HL-60/S4 treated with phorbol 12-myristate 13-acetate at 8.2 ng/mL for 4 days and 3 days (cell line): ENCODE data around the gene RAPGEF2.
"Not testable (repeated sequence)": the region's sequence is repeated elsewhere in the genome, so short reads cannot be mapped to it uniquely, and the experiment has no call there.

Experiments
- in situ Hi-C: fragments of 300-500 bp; cut with MboI; formaldehyde crosslinking; loops from 2 replicates; pipeline ENCODE4 v1.15.0; 2022; ENCODE audit warnings: low sequenced_read_pairs

RAPGEF2 gene

GRCh38 chr4:159097144-159097543 lies 5.7 kb upstream of the RAPGEF2 start:
- in situ Hi-C loops = no loop called here

GRCh38 chr4:159097785-159098184 lies 5.1 kb upstream of the RAPGEF2 start:
- in situ Hi-C loops = no loop called here

GRCh38 chr4:159098482-159099127 lies 4.3 kb upstream of the RAPGEF2 start:
- in situ Hi-C loops = no loop called here

- in situ Hi-C loops = no loop called here
Measured at GRCh38 chr4:159101988-159102621, 774 bp upstream of the RAPGEF2 start.

GRCh38 chr4:159103384-159103990 lies 608 bp downstream of the RAPGEF2 start:
- in situ Hi-C loops = no loop called here

GRCh38 chr4:159104694-159105414 lies 2.0 kb downstream of the RAPGEF2 start:
- in situ Hi-C loops = no loop called here

- in situ Hi-C loops = no loop called here
Measured at GRCh38 chr4:159105761-159106243, 2.9 kb downstream of the RAPGEF2 start.

GRCh38 chr4:159106636-159107035 lies 3.8 kb downstream of the RAPGEF2 start:
- in situ Hi-C loops = no loop called here

GRCh38 chr4:159107203-159107925 lies 4.5 kb downstream of the RAPGEF2 start:
- in situ Hi-C loops = no loop called here

- in situ Hi-C loops = no loop called here
Measured at GRCh38 chr4:159108124-159108523, 5.2 kb downstream of the RAPGEF2 start.

- in situ Hi-C loops = no loop called here
Measured at GRCh38 chr4:159110961-159111360, 8.1 kb downstream of the RAPGEF2 start.

- in situ Hi-C loops = no loop called here
Measured at GRCh38 chr4:159111416-159111815, 8.5 kb downstream of the RAPGEF2 start.

- in situ Hi-C loops = not testable (repeated sequence)
Measured at GRCh38 chr4:159113366-159113765, 10.5 kb downstream of the RAPGEF2 start.

- in situ Hi-C loops = not testable (repeated sequence)
Measured at GRCh38 chr4:159116098-159116497, 13.2 kb downstream of the RAPGEF2 start.

- in situ Hi-C loops = not testable (repeated sequence)
Measured at GRCh38 chr4:159116693-159117092, 13.8 kb downstream of the RAPGEF2 start.

- in situ Hi-C loops = no loop called here
Measured at GRCh38 chr4:159117564-159117963, 14.7 kb downstream of the RAPGEF2 start.

GRCh38 chr4:159117968-159118367 lies 15.1 kb downstream of the RAPGEF2 start:
- in situ Hi-C loops = no loop called here

GRCh38 chr4:159121371-159121770 lies 18.5 kb downstream of the RAPGEF2 start:
- in situ Hi-C loops = no loop called here

GRCh38 chr4:159126716-159127115 lies 23.8 kb downstream of the RAPGEF2 start:
- in situ Hi-C loops = no loop called here

GRCh38 chr4:159127745-159128518 lies 25.1 kb downstream of the RAPGEF2 start:
- in situ Hi-C loops = no loop called here
